ENCODE data around the gene MARK4.

DNA sequence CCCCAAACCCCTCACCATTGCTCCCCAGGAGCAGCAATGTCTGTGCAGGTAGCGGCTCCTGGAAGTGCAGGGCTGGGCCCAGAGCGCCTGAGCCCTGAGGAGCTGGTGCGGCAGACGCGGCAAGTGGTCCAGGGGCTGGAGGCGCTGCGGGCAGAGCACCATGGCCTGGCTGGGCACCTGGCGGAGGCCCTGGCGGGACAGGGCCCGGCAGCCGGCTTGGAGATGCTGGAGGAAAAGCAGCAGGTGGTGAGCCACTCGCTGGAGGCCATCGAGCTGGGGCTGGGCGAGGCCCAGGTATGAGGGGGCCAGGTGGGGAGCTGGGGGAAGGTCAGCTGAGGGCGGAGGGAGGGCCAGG, 94.4 kb downstream of the MARK4 start:
- TF ChIP-seq CREB1 (IDR thresholded peaks at IDR 0.05; ENCODE audit: low read depth) (no peak), YY1 (IDR thresholded peaks at IDR 0.05; ENCODE audit: low read depth) (no peak), TAF1 (IDR thresholded peaks at IDR 0.05; ENCODE audit: low read depth) (no peak), RAD21 (IDR thresholded peaks at IDR 0.05; ENCODE audit: low read depth) (no peak), FOXM1 (IDR thresholded peaks at IDR 0.05; ENCODE audit: borderline replicate concordance, low read depth) (no peak)
